Testis (tissue), 2 donors: ENCODE measurements around the gene PGLYRP2.

Source experiments
- POLR2A ChIP-seq: fragments of 450-650 bp; IDR thresholded peaks from one replicate; pipeline ENCODE4 v1.6.1; 2017; ENCODE audit warnings: antibody characterized with exemption, mild to moderate bottlenecking, moderate library complexity
- TF ChIP-seq, protein P1 (sequence below), 3 experiments: fragments of 450-650 bp in 2 of 3; fragments of 200-600 bp in 1 of 3; sonication (generic) in 1 of 3; IDR thresholded peaks; one replicate each; pipeline ENCODE4 v1.5.1; 2016 to 2019; ENCODE audit warnings: antibody characterized with exemption in 3 of 3, mild to moderate bottlenecking in 2 of 3, moderate library complexity in 1 of 3

GRCh38 chr19:15468675-15469512 is 10.4 kb downstream of the PGLYRP2 start:
- TF ChIP-seq POLR2A, result no peak
- TF ChIP-seq, protein P1, sequence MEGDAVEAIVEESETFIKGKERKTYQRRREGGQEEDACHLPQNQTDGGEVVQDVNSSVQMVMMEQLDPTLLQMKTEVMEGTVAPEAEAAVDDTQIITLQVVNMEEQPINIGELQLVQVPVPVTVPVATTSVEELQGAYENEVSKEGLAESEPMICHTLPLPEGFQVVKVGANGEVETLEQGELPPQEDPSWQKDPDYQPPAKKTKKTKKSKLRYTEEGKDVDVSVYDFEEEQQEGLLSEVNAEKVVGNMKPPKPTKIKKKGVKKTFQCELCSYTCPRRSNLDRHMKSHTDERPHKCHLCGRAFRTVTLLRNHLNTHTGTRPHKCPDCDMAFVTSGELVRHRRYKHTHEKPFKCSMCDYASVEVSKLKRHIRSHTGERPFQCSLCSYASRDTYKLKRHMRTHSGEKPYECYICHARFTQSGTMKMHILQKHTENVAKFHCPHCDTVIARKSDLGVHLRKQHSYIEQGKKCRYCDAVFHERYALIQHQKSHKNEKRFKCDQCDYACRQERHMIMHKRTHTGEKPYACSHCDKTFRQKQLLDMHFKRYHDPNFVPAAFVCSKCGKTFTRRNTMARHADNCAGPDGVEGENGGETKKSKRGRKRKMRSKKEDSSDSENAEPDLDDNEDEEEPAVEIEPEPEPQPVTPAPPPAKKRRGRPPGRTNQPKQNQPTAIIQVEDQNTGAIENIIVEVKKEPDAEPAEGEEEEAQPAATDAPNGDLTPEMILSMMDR (IDR thresholded peaks at IDR 0.05), result no peak
